Measurements from ENCODE around the gene CAPZB.

The CAPZB gene

GRCh38 chr1:19426294-19427086 is 58.8 kb downstream of the CAPZB start:
- no peak for DNase-seq

- no peak for DNase-seq
Observed at GRCh38 chr1:19425646-19426239, 59.6 kb downstream of the CAPZB start.

- no peak for DNase-seq
Observed at GRCh38 chr1:19424651-19425570, 60.4 kb downstream of the CAPZB start.

GRCh38 chr1:19423130-19423529 is 62.2 kb downstream of the CAPZB start:
- DNase-seq, result no peak

GRCh38 chr1:19421365-19421764 is 64.0 kb downstream of the CAPZB start:
- DNase-seq, result no peak

- DNase-seq, result no peak
Observed at GRCh38 chr1:19420606-19421005, 64.7 kb downstream of the CAPZB start.

- no peak for DNase-seq
Observed at GRCh38 chr1:19419691-19420090, 65.6 kb downstream of the CAPZB start.

GRCh38 chr1:19418503-19418971 is 66.8 kb downstream of the CAPZB start:
- DNase-seq, result no peak

- DNase-seq, result no peak
Observed at GRCh38 chr1:19416921-19417470, 68.3 kb downstream of the CAPZB start.

GRCh38 chr1:19416145-19416544 is 69.2 kb downstream of the CAPZB start:
- DNase-seq, result no peak

GRCh38 chr1:19414515-19415121 is 70.7 kb downstream of the CAPZB start:
- DNase-seq, result no peak

- no peak for DNase-seq
Observed at GRCh38 chr1:19413999-19414398, 71.3 kb downstream of the CAPZB start.

GRCh38 chr1:19412654-19413053 is 72.7 kb downstream of the CAPZB start:
- DNase-seq, result no peak

GRCh38 chr1:19411612-19412011 is 73.7 kb downstream of the CAPZB start:
- DNase-seq, result no peak

GRCh38 chr1:19410393-19410792 is 74.9 kb downstream of the CAPZB start:
- DNase-seq, result no peak

GRCh38 chr1:19409477-19410341 is 75.6 kb downstream of the CAPZB start:
- DNase-seq, result no peak

GRCh38 chr1:19407494-19408096 is 77.7 kb downstream of the CAPZB start:
- DNase-seq, result no peak

GRCh38 chr1:19406680-19407079 is 78.7 kb downstream of the CAPZB start:
- no peak for DNase-seq

GRCh38 chr1:19405761-19406487 is 79.4 kb downstream of the CAPZB start:
- DNase-seq, result peak; percentile 89

GRCh38 chr1:19405195-19405760 is 80.1 kb downstream of the CAPZB start:
- peak; percentile 53 for DNase-seq
